ENCODE data around the gene BHLHE23. TPM values are rescaled to one million over a fixed set of nuclear protein-coding genes. Genes with fewer than 3 reads are reported as not detected.

BHLHE23 gene
- total RNA-seq, 1 donor from 2014 or later, result not detected

GRCh38 chr20:63011798-63012197 is 5.0 kb upstream of the BHLHE23 start:
- Mint-ChIP-seq H3K4me1 (peaks cover 27% of the 10 kb centered on the region), H3K27ac (ENCODE audit: unreplicated experiment) (no peak overlapping the region), H3K4me3 (no peak overlapping the region), H3K9me3 (peaks cover 9% of the 10 kb centered on the region), H3K36me3 (ENCODE audit: low read depth) (peaks cover 10% of the 10 kb centered on the region), H3K27me3 (ENCODE audit: low read depth) (peaks cover 66% of the 10 kb centered on the region)
- no peak for DNase-seq (ENCODE audit: low read depth, low spot score)
- no peak for TF ChIP-seq CTCF (conservative IDR thresholded peaks at IDR 0.05)

GRCh38 chr20:63009988-63010769 is 3.4 kb upstream of the BHLHE23 start:
- no peak for TF ChIP-seq CTCF (conservative IDR thresholded peaks at IDR 0.05)
- Mint-ChIP-seq H3K4me1 (peaks cover 18% of the 10 kb centered on the region), H3K4me3 (no peak overlapping the region), H3K36me3 (ENCODE audit: low read depth) (peaks cover 10% of the 10 kb centered on the region), H3K9me3 (peaks cover 9% of the 10 kb centered on the region), H3K27ac (ENCODE audit: unreplicated experiment) (no peak overlapping the region), H3K27me3 (ENCODE audit: low read depth) (peaks cover 74% of the 10 kb centered on the region)
- no peak for DNase-seq (ENCODE audit: low read depth, low spot score)

- TF ChIP-seq CTCF (conservative IDR thresholded peaks at IDR 0.05), result peak; percentile 93
- peaks cover 6% of the 10 kb centered on the region for H3K9me3 Mint-ChIP-seq
- peaks cover 10% of the 10 kb centered on the region for H3K4me1 Mint-ChIP-seq
- peak; percentile 90 for DNase-seq (ENCODE audit: low read depth, low spot score)
- H3K27me3 Mint-ChIP-seq (ENCODE audit: low read depth), result peaks cover 76% of the 10 kb centered on the region
- no peak overlapping the region for H3K27ac Mint-ChIP-seq (ENCODE audit: unreplicated experiment)
- H3K36me3 Mint-ChIP-seq (ENCODE audit: low read depth), result peaks cover 8% of the 10 kb centered on the region
- H3K4me3 Mint-ChIP-seq, result peak overlapping the region; percentile 56
These were observed 2.5 kb upstream of the BHLHE23 start for GRCh38 chr20:63009045-63009961.

- no peak overlapping the region for H3K27ac Mint-ChIP-seq (ENCODE audit: unreplicated experiment)
- peaks cover 7% of the 10 kb centered on the region for H3K4me1 Mint-ChIP-seq
- H3K4me3 Mint-ChIP-seq, result no peak overlapping the region
- DNase-seq (ENCODE audit: low read depth, low spot score), result no peak
- peaks cover 4% of the 10 kb centered on the region for H3K9me3 Mint-ChIP-seq
- peaks cover 5% of the 10 kb centered on the region for H3K36me3 Mint-ChIP-seq (ENCODE audit: low read depth)
- H3K27me3 Mint-ChIP-seq (ENCODE audit: low read depth), result peaks cover 79% of the 10 kb centered on the region
- no peak for TF ChIP-seq CTCF (conservative IDR thresholded peaks at IDR 0.05)
These were observed 1.8 kb upstream of the BHLHE23 start for GRCh38 chr20:63008541-63009044.

- Mint-ChIP-seq H3K27me3 (ENCODE audit: low read depth) (peaks cover 79% of the 10 kb centered on the region), H3K4me1 (peaks cover 9% of the 10 kb centered on the region), H3K9me3 (no peaks in the 10 kb centered on the region), H3K27ac (ENCODE audit: unreplicated experiment) (no peak overlapping the region), H3K4me3 (no peak overlapping the region), H3K36me3 (ENCODE audit: low read depth) (no peaks in the 10 kb centered on the region)
- no peak for DNase-seq (ENCODE audit: low read depth, low spot score)
- no peak for TF ChIP-seq CTCF (conservative IDR thresholded peaks at IDR 0.05)
These were observed 1.1 kb upstream of the BHLHE23 start for GRCh38 chr20:63007646-63008488.

All from neural crest cell (in vitro differentiated cells).